ENCODE data around the gene DDR1.

DDR1 gene

DNA sequence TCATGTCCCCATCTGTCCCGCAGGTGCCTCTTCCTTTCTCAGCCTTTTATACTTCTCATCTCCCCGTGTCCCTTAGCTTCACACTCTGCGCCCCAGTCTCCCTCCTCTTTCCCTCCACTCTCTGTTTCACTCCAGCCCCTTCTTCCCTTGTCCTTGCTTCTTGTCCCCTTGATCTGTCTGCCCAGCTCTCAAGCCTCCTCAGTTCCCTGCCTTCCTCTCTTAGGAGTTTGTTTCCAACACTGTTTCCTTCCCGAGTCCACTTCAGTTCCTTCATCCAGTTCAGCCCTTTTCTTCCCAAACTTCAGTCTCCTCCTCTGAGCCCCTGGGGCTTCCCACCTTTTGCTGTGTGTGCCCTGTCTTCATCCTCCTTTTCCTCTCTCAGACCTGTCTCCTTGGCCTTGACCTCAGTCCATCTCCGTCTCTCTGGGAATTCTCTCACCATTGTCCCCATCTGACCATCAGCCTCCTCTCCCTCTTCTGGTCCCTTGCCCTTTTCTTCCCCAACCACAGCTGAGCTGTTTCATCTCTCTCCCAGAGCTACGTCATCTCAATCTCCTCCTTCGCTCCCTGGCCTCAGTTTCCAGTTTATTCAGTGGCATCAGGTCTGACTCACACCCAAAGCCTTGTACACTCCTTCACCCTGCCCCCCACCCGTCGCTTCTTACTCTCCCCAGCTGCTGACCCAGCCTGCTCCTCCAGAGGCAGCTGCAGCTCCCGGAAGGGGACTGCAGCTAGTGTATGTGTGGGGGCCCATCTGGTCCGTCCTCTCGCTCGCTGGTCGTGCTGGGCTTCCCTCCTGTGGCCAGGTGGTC lies 2.7 kb upstream of the DDR1 start:
- DNase-seq (ENCODE audit: low read depth), result no peak

DNA sequence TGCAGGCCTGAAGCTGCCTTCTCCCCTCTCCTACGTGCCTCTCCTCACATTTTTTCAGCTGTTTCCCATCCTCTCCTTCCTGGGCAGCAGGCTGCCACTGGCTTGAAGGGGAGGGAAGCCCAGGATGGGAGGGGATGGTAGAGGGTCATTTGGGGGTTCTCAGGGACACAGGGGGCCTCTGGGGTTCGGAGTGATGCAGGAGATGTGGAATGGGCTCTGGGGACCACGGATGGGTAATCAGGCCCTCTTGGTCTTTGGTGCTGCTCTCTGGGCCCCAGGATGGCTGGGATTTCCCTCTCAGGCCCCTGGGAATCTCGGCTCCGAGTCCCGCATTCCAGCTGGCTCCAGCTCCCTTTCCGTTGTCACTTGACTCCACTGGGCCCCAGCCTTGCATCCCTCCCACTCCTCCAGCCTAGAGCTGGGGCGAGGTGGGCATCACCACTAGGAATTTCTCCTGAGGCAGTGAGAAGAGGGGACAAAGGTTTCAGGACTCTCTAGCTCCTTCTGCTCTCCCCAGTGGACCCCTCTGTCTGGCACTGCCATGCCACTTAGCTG lies 2.0 kb upstream of the DDR1 start:
- DNase-seq (ENCODE audit: low read depth), result no peak

DNA sequence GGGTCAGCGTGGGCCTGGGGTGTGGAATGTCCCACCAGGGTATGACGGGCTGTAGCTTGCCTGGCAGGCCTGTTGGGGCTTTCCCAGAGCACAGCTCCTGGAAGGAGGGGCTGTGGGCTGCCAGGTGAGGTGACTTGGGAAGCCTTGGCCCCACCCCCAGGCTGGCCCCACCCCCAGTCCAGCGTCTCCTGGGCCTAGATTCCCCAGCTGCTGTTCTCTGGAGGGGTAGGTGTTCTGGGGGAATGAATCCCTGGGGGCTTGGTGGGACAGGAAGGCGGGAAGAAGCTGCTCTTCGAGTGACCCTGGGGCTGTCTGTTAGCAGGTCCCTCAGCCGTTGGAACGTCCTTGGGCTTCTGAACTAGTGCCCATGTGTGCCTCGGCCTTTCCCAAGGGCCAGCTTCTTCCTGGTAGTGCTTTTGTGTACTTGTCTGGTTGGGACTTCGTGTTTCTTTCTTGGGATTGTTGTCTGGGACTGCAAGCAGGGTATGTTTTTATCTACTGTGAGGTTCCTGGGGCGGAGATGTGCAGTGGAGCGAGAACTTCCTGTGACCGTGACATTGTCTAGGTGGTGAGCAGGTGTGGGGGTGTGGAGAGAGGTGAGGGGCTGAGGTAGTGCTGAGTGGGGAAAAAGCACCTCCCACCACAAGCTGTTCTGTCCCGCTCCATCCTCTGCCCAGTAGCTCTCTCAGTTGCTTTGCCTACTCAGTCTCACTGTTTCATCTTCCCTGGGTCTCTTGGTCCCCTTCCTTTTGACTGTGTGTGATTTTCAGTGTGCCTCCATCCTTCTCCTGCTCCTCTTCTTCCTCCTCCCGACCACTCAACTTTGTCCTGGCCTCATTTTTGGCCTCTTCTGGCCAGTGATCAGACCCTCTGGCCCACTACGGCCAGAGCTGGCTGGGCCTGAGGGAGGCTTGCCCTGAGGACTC lies 1.3 kb upstream of the DDR1 start:
- DNase-seq (ENCODE audit: low read depth), result no peak

DNA sequence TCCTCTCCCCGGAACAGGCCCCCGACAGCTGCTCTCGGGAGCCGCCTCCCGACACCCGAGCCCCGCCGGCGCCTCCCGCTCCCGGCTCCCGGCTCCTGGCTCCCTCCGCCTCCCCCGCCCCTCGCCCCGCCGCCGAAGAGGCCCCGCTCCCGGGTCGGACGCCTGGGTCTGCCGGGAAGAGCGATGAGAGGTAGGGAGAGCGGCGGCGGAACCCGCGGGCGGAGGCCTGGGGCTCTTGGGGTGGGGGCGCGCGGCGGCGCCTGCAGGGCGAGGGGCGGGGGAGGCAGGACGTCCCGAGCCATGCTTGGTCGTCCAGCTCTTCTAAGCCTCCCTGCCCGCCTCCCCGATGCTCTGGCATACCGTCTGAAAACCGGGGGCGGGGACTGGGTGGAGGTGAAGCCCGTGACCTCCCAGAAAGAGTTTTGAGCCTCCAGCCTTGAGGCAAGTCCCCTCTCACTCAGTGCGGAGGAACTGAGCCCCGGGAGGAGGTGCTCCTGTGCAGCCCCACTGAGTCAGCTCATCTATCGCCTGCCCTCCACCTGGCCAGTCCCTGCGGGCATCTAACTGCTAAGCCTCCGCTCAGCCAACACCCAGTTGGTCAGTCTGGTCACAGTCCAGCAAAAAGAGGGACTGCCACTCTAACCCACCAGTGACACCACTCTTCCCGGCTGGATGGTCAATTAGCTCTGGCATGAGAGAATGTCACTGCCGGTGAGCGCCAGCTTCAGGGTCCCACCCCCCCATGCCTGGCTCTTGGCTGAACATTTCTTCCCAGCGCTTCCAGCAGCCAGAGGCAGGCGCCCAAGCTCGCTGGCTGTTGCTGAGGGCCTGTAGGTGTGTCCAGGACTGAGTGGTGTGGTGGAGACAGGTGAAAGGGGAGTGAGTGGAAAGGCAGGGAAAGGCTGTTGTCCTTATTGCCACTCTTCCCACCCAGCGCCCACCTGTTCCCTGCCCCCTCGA lies 482 bp downstream of the DDR1 start:
- peak; percentile 9 for DNase-seq (ENCODE audit: low read depth)

DNA sequence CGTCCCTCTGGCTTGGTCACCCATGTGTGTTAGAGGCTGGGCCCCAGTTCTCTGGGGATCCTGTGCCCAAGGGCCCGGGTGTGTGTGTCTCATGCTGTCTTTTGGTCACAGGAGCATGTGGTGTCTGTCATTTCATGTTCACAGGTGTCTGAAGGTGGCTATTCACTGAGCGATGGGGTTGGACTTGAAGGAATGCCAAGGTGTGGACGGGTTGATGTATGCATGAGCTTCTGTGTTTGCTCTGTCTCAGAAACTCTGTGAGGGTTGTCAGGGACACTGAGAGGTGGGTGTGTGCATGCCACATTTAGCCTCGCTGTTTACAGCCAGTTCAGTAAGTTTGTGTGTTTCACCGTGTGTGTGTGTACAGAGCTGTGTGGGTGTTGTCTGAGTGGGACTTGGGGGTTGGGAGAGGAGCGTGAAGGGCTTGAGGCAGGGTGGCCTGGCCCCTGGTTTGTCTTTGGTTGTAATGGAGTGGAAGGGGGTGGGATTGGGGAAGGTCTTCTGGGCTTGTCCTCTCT lies 1.2 kb downstream of the DDR1 start:
- no peak for DNase-seq (ENCODE audit: low read depth)

DNA sequence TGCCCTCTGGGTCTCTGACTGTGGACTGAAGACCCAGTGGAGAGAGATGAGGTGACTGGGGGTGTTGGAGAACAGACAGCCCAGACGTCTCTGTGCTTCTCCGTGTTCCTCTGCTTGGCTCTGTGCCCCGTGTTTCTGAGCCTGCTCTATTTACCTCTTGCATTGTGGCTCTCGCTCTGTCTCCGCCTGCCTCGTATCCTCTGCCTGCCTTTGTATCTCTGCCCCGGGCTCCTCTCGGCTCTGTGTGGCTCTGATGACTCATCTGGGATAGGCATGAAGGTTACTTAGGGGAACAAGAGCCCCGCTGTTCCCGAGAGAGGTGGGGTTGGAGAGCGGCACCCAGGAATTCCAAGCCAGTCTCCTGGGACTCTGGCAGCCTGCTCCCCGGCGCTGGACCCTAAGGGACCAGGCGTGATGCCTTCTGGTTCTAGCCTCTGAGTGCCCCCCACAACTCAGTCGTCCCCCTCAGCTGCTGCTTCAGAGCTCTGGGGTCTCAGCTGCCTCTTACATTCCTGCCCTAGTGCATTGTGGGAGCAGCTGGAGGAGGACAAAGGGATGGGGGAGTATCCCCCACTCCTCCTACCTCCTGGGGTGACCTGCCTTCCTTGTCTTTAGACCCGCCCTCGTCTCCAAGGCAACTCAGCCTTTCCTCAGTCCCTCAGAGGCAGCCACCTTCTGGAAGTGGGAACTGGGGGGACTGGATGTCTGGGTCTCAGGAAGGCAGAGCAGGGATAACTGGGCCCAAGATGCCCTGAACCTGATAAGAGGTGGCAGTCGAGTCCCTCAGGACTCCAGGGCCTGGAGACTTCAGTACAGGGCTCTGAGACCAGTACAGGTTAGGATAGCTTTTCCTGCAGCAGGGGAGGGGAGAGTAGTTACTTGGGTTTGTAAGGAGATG lies 1.9 kb downstream of the DDR1 start:
- DNase-seq (ENCODE audit: low read depth), result no peak

DNA sequence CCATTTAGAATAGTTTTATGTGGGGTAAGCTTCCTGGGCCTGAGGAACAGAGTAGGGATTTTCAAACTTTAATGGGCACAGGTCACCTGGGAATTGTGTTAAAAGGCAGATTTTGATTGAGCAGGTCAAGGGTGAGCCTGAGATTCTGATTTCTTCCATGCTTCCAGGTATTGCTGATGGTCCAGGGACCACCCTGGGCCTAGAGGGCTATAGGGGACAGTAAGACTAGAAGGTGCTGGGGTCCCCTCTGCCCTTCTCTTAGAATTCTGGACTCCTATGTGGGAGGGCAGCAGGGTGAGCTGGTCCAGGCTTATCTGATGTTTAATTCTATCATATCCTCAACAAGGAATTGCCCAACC lies 2.6 kb downstream of the DDR1 start:
- DNase-seq (ENCODE audit: low read depth), result no peak

DNA sequence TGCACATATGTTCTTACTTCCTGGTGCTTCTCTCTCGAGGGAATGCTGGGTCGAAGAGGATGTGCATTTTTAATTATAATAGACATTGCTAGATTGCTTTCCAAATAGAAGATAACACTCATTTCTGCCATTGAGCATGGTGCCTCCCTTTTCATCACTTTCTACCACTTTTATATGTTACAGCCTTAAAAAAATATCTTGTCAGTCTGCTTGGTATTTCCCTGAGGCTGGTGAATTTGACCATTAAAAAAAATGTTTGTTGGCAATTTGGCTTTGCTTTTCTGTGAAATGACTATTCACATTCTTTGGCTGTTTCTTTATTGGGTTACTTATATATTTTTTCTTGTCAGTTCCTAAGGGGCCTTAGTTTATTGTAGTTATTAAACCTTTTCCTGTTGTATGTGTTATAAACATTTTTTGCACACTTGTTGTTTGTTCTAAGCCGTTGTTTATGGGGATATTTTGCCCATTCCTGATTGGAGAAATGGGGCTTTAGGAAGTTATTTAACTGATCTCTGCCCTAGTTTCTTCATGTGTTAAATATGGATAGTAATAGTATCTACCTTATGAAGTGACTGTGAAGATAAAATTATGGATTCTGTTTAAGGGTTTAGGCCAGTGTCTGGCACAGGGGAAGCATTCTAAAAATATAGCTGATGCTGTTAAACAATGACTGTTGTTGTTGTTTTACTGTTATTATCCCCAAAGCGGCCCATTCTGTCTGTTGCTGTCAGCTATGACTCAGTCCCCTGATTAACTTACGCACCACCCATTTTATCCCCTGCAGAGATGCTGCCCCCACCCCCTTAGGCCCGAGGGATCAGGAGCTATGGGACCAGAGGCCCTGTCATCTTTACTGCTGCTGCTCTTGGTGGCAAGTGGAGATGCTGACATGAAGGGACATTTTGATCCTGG lies 3.8 kb downstream of the DDR1 start:
- DNase-seq (ENCODE audit: low read depth), result no peak

DNA sequence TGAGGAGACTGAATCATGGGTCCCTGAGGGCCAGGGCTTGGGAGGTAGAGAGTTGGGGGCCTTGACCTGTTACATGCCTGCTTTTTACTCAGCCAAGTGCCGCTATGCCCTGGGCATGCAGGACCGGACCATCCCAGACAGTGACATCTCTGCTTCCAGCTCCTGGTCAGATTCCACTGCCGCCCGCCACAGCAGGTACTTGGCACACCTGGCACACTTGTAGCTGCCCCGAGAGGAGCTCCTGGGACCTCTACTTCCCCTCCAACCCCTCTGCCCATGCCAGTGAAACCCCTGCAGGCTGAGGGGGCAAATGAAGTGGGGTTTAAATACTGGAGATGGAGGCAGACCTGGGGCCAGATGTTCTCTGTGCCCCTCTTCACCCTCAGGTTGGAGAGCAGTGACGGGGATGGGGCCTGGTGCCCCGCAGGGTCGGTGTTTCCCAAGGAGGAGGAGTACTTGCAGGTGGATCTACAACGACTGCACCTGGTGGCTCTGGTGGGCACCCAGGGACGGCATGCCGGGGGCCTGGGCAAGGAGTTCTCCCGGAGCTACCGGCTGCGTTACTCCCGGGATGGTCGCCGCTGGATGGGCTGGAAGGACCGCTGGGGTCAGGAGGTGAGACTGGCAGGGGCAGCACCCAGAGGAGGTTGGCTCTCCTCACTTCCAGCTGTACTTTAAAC lies 4.6 kb downstream of the DDR1 start:
- DNase-seq (ENCODE audit: low read depth), result no peak

DNA sequence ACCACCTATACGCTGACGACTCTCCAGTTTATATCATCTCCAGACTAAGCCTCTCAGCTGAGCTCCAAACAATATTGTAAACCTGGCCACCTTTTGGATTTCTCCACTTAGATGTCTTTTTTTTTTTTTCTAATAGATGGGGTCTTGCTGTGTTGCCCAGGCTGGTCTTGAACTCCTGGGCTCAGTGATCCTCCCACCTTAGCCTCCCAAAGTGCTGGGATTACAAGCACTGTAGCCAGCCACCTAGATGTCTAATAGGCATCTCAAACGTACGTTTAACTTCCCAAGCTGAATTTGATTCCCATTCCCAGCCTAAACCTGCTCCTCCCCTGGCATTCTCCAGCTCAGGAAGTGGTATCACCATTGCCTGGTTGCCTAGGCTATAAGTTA lies 5.2 kb downstream of the DDR1 start:
- DNase-seq (ENCODE audit: low read depth), result no peak

DNA sequence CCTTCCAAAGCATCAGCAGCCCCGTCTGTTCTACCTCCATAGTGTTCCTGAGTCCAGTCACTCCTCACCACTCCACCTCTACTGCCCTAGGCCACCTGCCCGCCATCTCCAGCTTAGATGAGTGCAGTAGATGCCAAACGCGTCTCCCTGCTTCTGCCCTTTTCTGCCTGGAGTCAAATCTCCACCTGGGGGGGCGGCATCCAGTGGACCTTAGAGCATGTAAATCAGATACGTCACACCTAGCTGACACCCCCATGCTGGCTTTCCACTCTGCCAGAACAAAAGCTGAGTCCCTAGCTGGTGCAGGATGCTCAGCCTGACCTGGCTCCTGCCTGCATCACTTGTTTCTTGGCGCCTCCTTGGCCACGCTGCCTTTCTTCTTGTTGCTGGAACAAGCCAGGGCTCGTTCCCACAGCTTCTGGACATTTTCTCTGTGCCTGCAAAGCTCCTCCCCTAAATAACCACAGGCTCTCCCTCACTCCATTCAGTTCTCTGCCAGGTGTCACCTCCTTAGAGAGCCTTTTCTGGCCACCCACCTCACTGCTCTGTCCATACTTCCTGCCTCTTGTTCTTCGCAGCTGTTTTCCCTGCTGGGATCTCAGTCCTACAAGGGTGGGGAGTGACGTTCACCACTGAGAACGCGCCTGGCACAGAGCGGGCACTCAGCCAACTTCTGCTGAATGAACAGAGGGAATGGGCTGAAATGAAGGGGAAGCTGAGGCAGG lies 5.8 kb downstream of the DDR1 start:
- no peak for DNase-seq (ENCODE audit: low read depth)

DNA sequence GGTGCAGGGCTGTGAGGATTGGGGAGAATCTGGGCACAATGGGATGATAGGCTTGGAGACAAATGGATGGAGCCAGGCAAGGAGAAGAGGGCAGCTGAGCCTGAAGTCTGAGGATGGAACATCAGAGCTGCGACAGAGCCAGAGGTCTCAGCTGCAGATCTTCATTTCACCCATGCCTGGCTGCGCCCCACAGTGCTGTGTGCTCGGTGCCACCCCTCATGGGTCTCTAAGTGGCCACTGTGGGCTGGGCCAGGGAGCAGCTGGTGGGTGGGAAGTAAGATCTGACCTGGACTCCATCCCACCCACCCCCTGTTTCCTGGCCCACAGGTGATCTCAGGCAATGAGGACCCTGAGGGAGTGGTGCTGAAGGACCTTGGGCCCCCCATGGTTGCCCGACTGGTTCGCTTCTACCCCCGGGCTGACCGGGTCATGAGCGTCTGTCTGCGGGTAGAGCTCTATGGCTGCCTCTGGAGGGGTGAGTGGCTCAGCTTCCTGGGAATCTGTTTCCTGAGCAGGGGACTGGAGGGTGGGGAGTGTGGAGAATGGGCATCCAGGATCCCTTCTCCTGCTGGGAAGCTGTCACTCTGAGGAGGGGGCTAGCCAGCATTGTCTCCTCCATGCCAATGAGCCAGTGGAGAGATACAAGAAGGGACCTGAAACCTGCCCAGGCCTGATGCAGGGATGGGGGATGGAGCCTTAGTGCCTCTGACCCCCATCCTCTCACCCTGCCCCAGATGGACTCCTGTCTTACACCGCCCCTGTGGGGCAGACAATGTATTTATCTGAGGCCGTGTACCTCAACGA lies 6.5 kb downstream of the DDR1 start:
- DNase-seq (ENCODE audit: low read depth), result no peak

DNA sequence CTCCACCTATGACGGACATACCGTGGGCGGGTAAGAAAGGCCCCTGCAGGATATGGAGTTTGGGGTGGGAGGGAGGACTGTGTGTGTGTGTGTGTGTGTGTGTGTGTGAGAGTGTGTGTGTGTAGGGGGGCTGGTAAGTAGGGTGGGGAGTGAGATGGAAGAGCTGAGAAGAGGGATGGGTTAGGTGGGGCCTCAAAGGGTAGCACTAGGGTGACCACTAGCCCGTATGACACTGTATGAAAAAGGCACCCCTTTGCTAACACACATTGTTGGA lies 7.1 kb downstream of the DDR1 start:
- DNase-seq (ENCODE audit: low read depth), result no peak

DNA sequence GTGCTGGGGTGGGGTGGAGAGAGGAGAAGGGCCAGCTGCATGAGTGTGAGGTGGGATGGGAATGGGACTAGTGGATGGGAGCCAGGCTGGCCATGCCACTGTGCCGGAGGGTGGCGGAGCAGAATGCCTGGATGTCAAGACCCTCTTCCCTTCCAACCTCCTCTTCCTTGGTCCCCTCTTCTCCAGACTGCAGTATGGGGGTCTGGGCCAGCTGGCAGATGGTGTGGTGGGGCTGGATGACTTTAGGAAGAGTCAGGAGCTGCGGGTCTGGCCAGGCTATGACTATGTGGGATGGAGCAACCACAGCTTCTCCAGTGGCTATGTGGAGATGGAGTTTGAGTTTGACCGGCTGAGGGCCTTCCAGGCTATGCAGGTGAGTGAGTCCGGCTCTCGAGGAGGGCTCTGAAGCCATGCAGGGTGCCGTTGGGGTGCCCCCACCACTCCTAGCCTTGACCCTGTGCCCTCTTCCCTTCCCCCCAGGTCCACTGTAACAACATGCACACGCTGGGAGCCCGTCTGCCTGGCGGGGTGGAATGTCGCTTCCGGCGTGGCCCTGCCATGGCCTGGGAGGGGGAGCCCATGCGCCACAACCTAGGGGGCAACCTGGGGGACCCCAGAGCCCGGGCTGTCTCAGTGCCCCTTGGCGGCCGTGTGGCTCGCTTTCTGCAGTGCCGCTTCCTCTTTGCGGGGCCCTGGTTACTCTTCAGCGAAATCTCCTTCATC lies 7.7 kb downstream of the DDR1 start:
- DNase-seq (ENCODE audit: low read depth), result no peak

DNA sequence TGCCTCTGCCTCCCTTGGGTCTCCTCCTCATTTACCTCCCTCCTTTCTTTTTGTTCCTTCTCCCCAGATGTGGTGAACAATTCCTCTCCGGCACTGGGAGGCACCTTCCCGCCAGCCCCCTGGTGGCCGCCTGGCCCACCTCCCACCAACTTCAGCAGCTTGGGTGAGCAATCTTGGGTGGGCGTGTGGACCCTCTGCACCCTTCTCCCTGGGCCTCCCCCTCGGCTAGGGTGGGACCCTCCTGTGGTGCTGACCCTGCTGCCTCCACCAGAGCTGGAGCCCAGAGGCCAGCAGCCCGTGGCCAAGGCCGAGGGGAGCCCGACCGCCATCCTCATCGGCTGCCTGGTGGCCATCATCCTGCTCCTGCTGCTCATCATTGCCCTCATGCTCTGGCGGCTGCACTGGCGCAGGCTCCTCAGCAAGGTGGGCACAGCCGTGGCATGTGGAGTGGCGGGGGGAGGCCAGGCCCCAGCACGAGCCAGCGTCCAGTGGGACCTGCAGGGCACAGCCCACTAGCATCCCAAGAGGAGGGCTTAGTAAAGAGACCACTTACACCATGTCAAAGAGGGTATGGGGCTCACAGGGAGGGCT lies 8.8 kb downstream of the DDR1 start:
- no peak for DNase-seq (ENCODE audit: low read depth)

DNA sequence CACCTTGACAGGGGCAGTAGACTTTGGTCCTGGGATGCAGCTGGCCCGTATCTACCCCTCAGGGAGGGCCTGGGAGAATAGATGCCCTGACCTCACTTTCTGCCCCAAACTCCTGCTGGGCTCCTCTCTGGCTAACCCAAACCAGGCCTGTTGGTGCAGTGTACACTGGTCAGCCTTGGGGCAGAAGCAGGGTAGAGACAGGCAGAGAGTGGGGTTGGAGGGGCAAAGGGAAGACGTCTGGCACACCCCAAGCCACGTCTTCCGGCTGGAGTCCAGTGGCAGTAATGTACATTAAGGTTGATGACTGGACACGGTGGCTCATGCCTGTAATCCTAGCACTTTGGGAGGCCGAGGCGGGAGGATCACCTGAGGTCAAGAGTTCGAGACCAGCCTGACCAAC lies 9.3 kb downstream of the DDR1 start:
- no peak for DNase-seq (ENCODE audit: low read depth)

DNA sequence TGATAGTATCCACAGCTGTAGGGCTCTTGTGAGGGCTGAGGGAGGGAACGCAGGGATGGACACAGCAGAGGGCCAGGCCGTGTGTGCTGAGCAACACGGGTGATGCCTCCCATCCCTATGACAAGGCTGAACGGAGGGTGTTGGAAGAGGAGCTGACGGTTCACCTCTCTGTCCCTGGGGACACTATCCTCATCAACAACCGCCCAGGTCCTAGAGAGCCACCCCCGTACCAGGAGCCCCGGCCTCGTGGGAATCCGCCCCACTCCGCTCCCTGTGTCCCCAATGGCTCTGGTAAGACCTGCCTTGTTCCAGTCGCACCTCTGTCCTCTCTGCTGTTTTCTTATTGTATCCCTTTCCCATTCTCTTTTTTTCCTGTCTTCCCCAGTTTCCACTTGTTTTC lies 10.1 kb downstream of the DDR1 start:
- DNase-seq (ENCODE audit: low read depth), result no peak
